Mesenchymal stem cell (in vitro differentiated cells and primary cell): ENCODE data around the gene ZNF280C. TPM values are rescaled to one million over a fixed set of nuclear protein-coding genes. Genes with fewer than 3 reads are reported as not detected.

Experiments used
- DNase-seq: peaks from one replicate; pipeline ENCODE4 v3.0.0-alpha.2; 2013
- H2AFZ ChIP-seq: one replicate; pipeline ENCODE4 v1.6.1; 2013; ENCODE audit warnings: low read depth, mild to moderate bottlenecking, control low read depth, inconsistent platforms, low read length, moderate library complexity
- H2AK5ac ChIP-seq: 2 replicates; pipeline ENCODE4 v1.6.1; 2013; ENCODE audit warnings: low read length, moderate library complexity, mild to moderate bottlenecking, inconsistent platforms; ENCODE audit not compliant: severe bottlenecking
- H2BK120ac ChIP-seq: one replicate; pipeline ENCODE4 v1.6.1; 2013; ENCODE audit warnings: low read depth, mild to moderate bottlenecking, inconsistent platforms, low read length, moderate library complexity
- H2BK12ac ChIP-seq, 2 experiments: one replicate each; pipeline ENCODE4 v1.6.1; 2013; ENCODE audit warnings: inconsistent platforms in 2 of 2, low read length in 2 of 2, mild to moderate bottlenecking in 2 of 2, moderate library complexity in 2 of 2, control low read depth in 1 of 2
- H2BK15ac ChIP-seq: one replicate; pipeline ENCODE4 v1.6.1; 2013; ENCODE audit warnings: mild to moderate bottlenecking, low read depth, inconsistent platforms; ENCODE audit not compliant: poor library complexity, severe bottlenecking
- H2BK5ac ChIP-seq: 2 replicates; pipeline ENCODE4 v1.6.1; 2013; ENCODE audit warnings: low read depth, mild to moderate bottlenecking, low read length, control low read depth, inconsistent platforms; ENCODE audit not compliant: poor library complexity, severe bottlenecking
- H3K14ac ChIP-seq, 2 experiments: one replicate each; pipeline ENCODE4 v1.6.1; 2013; ENCODE audit warnings: inconsistent platforms in 2 of 2, low read length in 2 of 2, control low read depth in 1 of 2, mild to moderate bottlenecking in 1 of 2, moderate library complexity in 1 of 2
- H3K18ac ChIP-seq, 2 experiments: one replicate each; pipeline ENCODE4 v1.6.1; 2013; ENCODE audit warnings: inconsistent platforms in 2 of 2, low read length in 2 of 2, control low read depth in 1 of 2, low read depth in 1 of 2, mild to moderate bottlenecking in 1 of 2
- H3K23ac ChIP-seq, 2 experiments: one replicate each; pipeline ENCODE4 v1.6.1; 2013; ENCODE audit warnings: inconsistent platforms in 2 of 2, low read length in 2 of 2, mild to moderate bottlenecking in 2 of 2, moderate library complexity in 2 of 2, control low read depth in 1 of 2
- H3K27ac ChIP-seq: 2 replicates; pipeline ENCODE4 v1.5.1; 2013; ENCODE audit warnings: mild to moderate bottlenecking, moderate library complexity, low read length, control low read depth, inconsistent platforms; ENCODE audit not compliant: poor library complexity, severe bottlenecking
- H3K27me3 ChIP-seq, 2 experiments: 2 replicates each; pipeline versions ENCODE4 v1.6.1 to v1.7.0; 2013; ENCODE audit warnings: low read length in 2 of 2, mild to moderate bottlenecking in 2 of 2, moderate library complexity in 2 of 2, control low read depth in 1 of 2, inconsistent platforms in 1 of 2; ENCODE audit not compliant: control insufficient read depth in 1 of 2, insufficient read depth in 1 of 2
- H3K36me3 ChIP-seq, 2 experiments: 2 replicates each; pipeline versions ENCODE4 v1.6.1 to v1.7.0; 2013; ENCODE audit warnings: low read length in 2 of 2, control low read depth in 1 of 2, inconsistent platforms in 1 of 2, low read depth in 1 of 2, mild to moderate bottlenecking in 1 of 2; ENCODE audit not compliant: insufficient read depth in 2 of 2, control insufficient read depth in 1 of 2
- H3K4ac ChIP-seq, 2 experiments: one replicate each; pipeline ENCODE4 v1.6.1; 2013; ENCODE audit warnings: inconsistent platforms in 2 of 2, low read length in 2 of 2, mild to moderate bottlenecking in 2 of 2, moderate library complexity in 2 of 2, control low read depth in 1 of 2, low read depth in 1 of 2
- H3K4me1 ChIP-seq: 2 replicates; pipeline ENCODE4 v1.6.1; 2013; ENCODE audit warnings: low read depth, low read length, control low read depth; ENCODE audit not compliant: control insufficient read depth, insufficient read depth
- H3K4me2 ChIP-seq: 2 replicates; pipeline ENCODE4 v1.6.1; 2013; ENCODE audit warnings: low read length, mild to moderate bottlenecking, inconsistent platforms; ENCODE audit not compliant: poor library complexity, severe bottlenecking
- H3K4me3 ChIP-seq, 2 experiments: 2 replicates each; pipeline versions ENCODE4 v1.5.1 to v1.7.0; 2013; ENCODE audit warnings: low read length in 2 of 2, mild to moderate bottlenecking in 2 of 2, control low read depth in 1 of 2, low read depth in 1 of 2; ENCODE audit not compliant: insufficient read depth in 1 of 2
- H3K79me1 ChIP-seq: replicated peaks from 2 replicates; pipeline ENCODE4 v1.6.1; 2013; ENCODE audit warnings: mild to moderate bottlenecking, control low read depth, low read length, inconsistent platforms; ENCODE audit not compliant: poor library complexity, severe bottlenecking
- H3K9ac ChIP-seq: 2 replicates; pipeline ENCODE4 v1.7.0; 2013; ENCODE audit warnings: mild to moderate bottlenecking, low read length, moderate library complexity
- H3K9me3 ChIP-seq: 2 replicates; pipeline ENCODE4 v1.7.0; 2013; ENCODE audit warnings: mild to moderate bottlenecking, low read length; ENCODE audit not compliant: control insufficient read depth
- H4K8ac ChIP-seq: one replicate; pipeline ENCODE4 v1.6.1; 2013; ENCODE audit warnings: inconsistent platforms, mild to moderate bottlenecking, low read length, moderate library complexity
- H4K91ac ChIP-seq: one replicate; pipeline ENCODE4 v1.6.1; 2013; ENCODE audit warnings: mild to moderate bottlenecking, low read length, inconsistent platforms
- WGBS: methylation state at CpG from one replicate; pipeline ENCODE4 v1.1.7; 2013; ENCODE audit warnings: mixed read lengths; 5-methylcytosine and 5-hydroxymethylcytosine counted together
- small RNA-seq: library from polyadenylated mRNA; stranded (forward); fragments of <200 nt; extraction: miRNeasy Mini kit (QIAGEN cat#:217004); gene quantifications from one replicate; pipeline ENCODE3, GENCODE V24; 2013; ENCODE audit warnings: low read depth

Gene ZNF280C

GRCh38 chrX:130158311-130158710 is 110.4 kb downstream of the ZNF280C start:
- peaks cover 0 to 8% of the 10 kb centered on the region in 2 experiments for H3K36me3 ChIP-seq
- H2BK5ac ChIP-seq = no peak overlapping the region
- H2AK5ac ChIP-seq = no peak overlapping the region
- no peak overlapping the region for H4K91ac ChIP-seq
- H2BK15ac ChIP-seq = no peak overlapping the region
- H3K18ac ChIP-seq = no peak overlapping the region
- H3K9me3 ChIP-seq = no peaks in the 10 kb centered on the region
- H3K4me3 ChIP-seq = no peak overlapping the region
- H3K79me1 ChIP-seq = peaks cover 3% of the 10 kb centered on the region
- no peak overlapping the region for H4K8ac ChIP-seq
- no peak overlapping the region for H3K4me2 ChIP-seq
- WGBS = 96% methylated on average over 1 of the region's 2 CpGs
- no peak overlapping the region for H2AFZ ChIP-seq
- DNase-seq = no peak
- no peak overlapping the region for H3K4ac ChIP-seq
- peaks cover 0 to 14% of the 10 kb centered on the region in 2 experiments for H3K27me3 ChIP-seq
- no peak overlapping the region for H3K9ac ChIP-seq
- no peak overlapping the region for H3K27ac ChIP-seq
- no peak overlapping the region for H2BK12ac ChIP-seq
- H2BK120ac ChIP-seq = no peak overlapping the region
- no peak overlapping the region for H3K23ac ChIP-seq
- H3K14ac ChIP-seq = no peak overlapping the region
- peaks cover 3% of the 10 kb centered on the region for H3K4me1 ChIP-seq

GRCh38 chrX:130155564-130155963 is 113.1 kb downstream of the ZNF280C start:
- Histone ChIP-seq H3K4me3 (no peak overlapping the region), H3K9me3 (no peaks in the 10 kb centered on the region), H3K27me3 (peaks cover 0 to 17% of the 10 kb centered on the region in 2 experiments), H3K9ac (no peak overlapping the region), H3K23ac (no peak overlapping the region), H3K79me1 (peaks cover 6% of the 10 kb centered on the region), H2AFZ (no peak overlapping the region), H3K4me2 (no peak overlapping the region), H3K4ac (no peak overlapping the region), H3K36me3 (peaks cover 0 to 8% of the 10 kb centered on the region in 2 experiments), H3K4me1 (peaks cover 2% of the 10 kb centered on the region), H4K91ac (no peak overlapping the region), H2AK5ac (no peak overlapping the region), H2BK120ac (no peak overlapping the region), H2BK15ac (no peak overlapping the region), H3K14ac (no peak overlapping the region), H3K18ac (no peak overlapping the region), H4K8ac (no peak overlapping the region), H3K27ac (no peak overlapping the region), H2BK12ac (no peak overlapping the region), H2BK5ac (no peak overlapping the region)
- no CpG with 5 or more reads among the region's 2 CpGs for WGBS
- DNase-seq = no peak

Small RNA genes lying within 50 kb of the gene (small RNA-seq; reads per million reads assigned to genes)
- not detected for gene RNU6-1130P
